Liver (tissue), 9 donors: ENCODE results near the gene AFDN. TPM values are rescaled to one million over a fixed set of nuclear protein-coding genes. Genes with fewer than 3 reads are reported as not detected.

ENCODE experiments used
- DNase-seq: peaks from one replicate; pipeline ENCODE4 v3.0.0-alpha.2; 2017; ENCODE audit warnings: low spot score
- H3K27ac ChIP-seq, 2 donors: one replicate each; pipeline ENCODE4 v1.7.0; 2013; ENCODE audit warnings: inconsistent platforms in 2 of 2, low read length in 2 of 2, control low read depth in 1 of 2, low read depth in 1 of 2, mild to moderate bottlenecking in 1 of 2
- H3K27me3 ChIP-seq, 4 donors: one replicate each; pipeline versions ENCODE4 v1.6.1 to v1.7.0; 2013; ENCODE audit warnings: low read length in 3 of 4, inconsistent platforms in 1 of 4, mild to moderate bottlenecking in 1 of 4, moderate library complexity in 1 of 4; ENCODE audit not compliant: control insufficient read depth in 4 of 4, insufficient read depth in 4 of 4
- H3K36me3 ChIP-seq, 4 donors: one replicate each; pipeline versions ENCODE4 v1.6.1 to v1.7.0; 2013; ENCODE audit warnings: low read length in 3 of 4, mild to moderate bottlenecking in 3 of 4, low read depth in 1 of 4, moderate library complexity in 1 of 4; ENCODE audit not compliant: control insufficient read depth in 4 of 4, insufficient read depth in 3 of 4
- H3K4me1 ChIP-seq, 4 donors: one replicate each; pipeline versions ENCODE4 v1.6.1 to v1.7.0; 2013; ENCODE audit warnings: low read length in 3 of 4, mild to moderate bottlenecking in 3 of 4, moderate library complexity in 1 of 4; ENCODE audit not compliant: control insufficient read depth in 4 of 4, insufficient read depth in 4 of 4
- H3K4me3 ChIP-seq, 3 donors: one replicate each; pipeline versions ENCODE4 v1.6.1 to v1.7.0; 2013; ENCODE audit warnings: low read length in 3 of 3, control low read depth in 1 of 3, low read depth in 1 of 3, mild to moderate bottlenecking in 1 of 3
- H3K9ac ChIP-seq, 2 donors: one replicate each; pipeline ENCODE4 v1.7.0; 2013; ENCODE audit warnings: low read length in 2 of 2, mild to moderate bottlenecking in 2 of 2, moderate library complexity in 2 of 2, control low read depth in 1 of 2, low read depth in 1 of 2
- H3K9me3 ChIP-seq, 4 donors: one replicate each; pipeline versions ENCODE4 v1.6.1 to v1.7.0; 2013; ENCODE audit warnings: low read length in 3 of 4; ENCODE audit not compliant: control insufficient read depth in 4 of 4
- EGR1 ChIP-seq, 2 donors: IDR thresholded peaks; 2 replicates each; pipeline ENCODE4 v1.6.1; 2016 to 2018; ENCODE audit warnings: antibody characterized with exemption in 2 of 2, low read depth in 2 of 2
- FOXA1 ChIP-seq: IDR thresholded peaks from 2 replicates; pipeline ENCODE4 v1.6.1; 2016; ENCODE audit warnings: antibody characterized with exemption
- FOXA2 ChIP-seq: IDR thresholded peaks from 2 replicates; pipeline ENCODE4 v1.6.1; 2016; ENCODE audit warnings: antibody characterized with exemption
- GABPA ChIP-seq, 2 donors: IDR thresholded peaks in 1 of 2; conservative IDR thresholded peaks in 1 of 2; 2 replicates each; pipeline ENCODE4 v1.6.1; 2016; ENCODE audit warnings: antibody characterized with exemption in 2 of 2, mild to moderate bottlenecking in 1 of 2, moderate library complexity in 1 of 2
- HNF4G ChIP-seq: IDR thresholded peaks from 2 replicates; pipeline ENCODE4 v1.6.1; 2016; ENCODE audit warnings: antibody characterized with exemption
- JUND ChIP-seq, 2 donors: IDR thresholded peaks; 2 replicates each; pipeline ENCODE4 v1.6.1; 2016; ENCODE audit warnings: antibody characterized with exemption in 2 of 2
- RAD21 ChIP-seq, 2 donors: IDR thresholded peaks; 2 replicates each; pipeline ENCODE4 v1.6.1; 2016; ENCODE audit warnings: antibody characterized with exemption in 2 of 2, mild to moderate bottlenecking in 2 of 2
- RXRA ChIP-seq, 2 donors: IDR thresholded peaks; 2 replicates each; pipeline ENCODE4 v1.6.1; 2017 to 2018; ENCODE audit warnings: antibody characterized with exemption in 2 of 2, mild to moderate bottlenecking in 1 of 2
- SP1 ChIP-seq: IDR thresholded peaks from 2 replicates; pipeline ENCODE4 v1.6.1; 2018; ENCODE audit warnings: antibody characterized with exemption, mild to moderate bottlenecking
- TAF1 ChIP-seq: conservative IDR thresholded peaks from 2 replicates; pipeline ENCODE4 v1.6.1; 2016; ENCODE audit warnings: antibody characterized with exemption, mild to moderate bottlenecking
- YY1 ChIP-seq: IDR thresholded peaks from 2 replicates; pipeline ENCODE4 v1.6.1; 2016; ENCODE audit warnings: antibody characterized with exemption, mild to moderate bottlenecking
- WGBS: extraction: QIAGEN DNeasy Blood & Tissue Kit; methylation state at CpG from one replicate; pipeline ENCODE4 v1.1.7; 2013; 5-methylcytosine and 5-hydroxymethylcytosine counted together
- polyA plus RNA-seq, 2 donors: library from polyadenylated mRNA; stranded (reverse) in 1 of 2; unstranded in 1 of 2; fragments of 200-250 nt in 1 of 2; fragments of >200 nt in 1 of 2; fragmentation: Nextera tagmentation in 1 of 2; extraction: Ambion mirVana in 1 of 2; gene quantifications; one replicate each; pipeline versions ENCODE4 v1.2.1 to v1.2.3, GENCODE V29; 2013 to 2015
- total RNA-seq, 2 donors: library from RNA; depleted of rRNA; stranded (reverse); fragments of >200 nt; gene quantifications; one replicate each; pipeline ENCODE4 v1.2.3, GENCODE V29; 2014
- TF ChIP-seq, protein P1 (sequence below): IDR thresholded peaks from 2 replicates; pipeline ENCODE4 v1.6.1; 2016; ENCODE audit warnings: antibody characterized with exemption, mild to moderate bottlenecking
- TF ChIP-seq, protein P2 (sequence below): IDR thresholded peaks from 2 replicates; pipeline ENCODE4 v1.6.1; 2016; ENCODE audit warnings: antibody characterized with exemption
- TF ChIP-seq, protein P3 (sequence below): IDR thresholded peaks from 2 replicates; pipeline ENCODE4 v1.6.1; 2016; ENCODE audit warnings: antibody characterized with exemption
- TF ChIP-seq, protein P4 (sequence below): fragments of 150-350 bp; IDR thresholded peaks from 2 replicates; pipeline ENCODE4 v1.5.1; 2017; ENCODE audit warnings: improper control_type of control experiment, low read depth, low read length; ENCODE audit not compliant: missing input control
- TF ChIP-seq, protein P5 (sequence below): IDR thresholded peaks from 2 replicates; pipeline ENCODE4 v1.6.1; 2016; ENCODE audit warnings: antibody characterized with exemption
- donor health status: healthy.
- donor health status: healthy.
- donor health status: healthy.
- donor health status: healthy.
- donor health status: healthy.

The AFDN gene
- total and polyA plus RNA-seq, 4 donors = 21.3 to 145 (median 29.3) TPM

DNA sequence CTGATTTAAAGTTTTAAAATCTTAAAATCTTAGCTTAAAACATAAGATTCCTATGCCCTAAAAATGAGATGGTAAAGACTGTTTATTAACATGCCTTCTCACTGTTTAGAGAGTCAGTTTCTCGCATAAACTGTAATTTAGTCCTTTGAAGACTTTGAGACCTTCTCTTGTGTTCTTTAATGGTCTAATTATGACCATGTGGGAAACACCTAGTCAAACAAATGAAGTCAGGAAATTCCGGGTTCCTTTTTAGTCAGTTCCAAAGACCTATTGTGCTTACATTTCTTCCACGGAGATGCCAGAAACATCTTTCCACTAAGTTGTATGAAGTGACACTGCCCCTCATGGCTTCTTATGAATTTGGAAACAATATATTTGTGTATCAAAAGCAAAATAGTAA is 106.6 kb downstream of the AFDN start:
- H3K4me1 ChIP-seq = peaks cover 3 to 42% (median 23%) of the 10 kb centered on the region in 4 donors
- no peaks in the 10 kb centered on the region for H3K9me3 ChIP-seq
- TF ChIP-seq EGR1 (IDR thresholded peaks at IDR 0.05; ENCODE audit: low read depth in 2 of 2) (no peak), FOXA1 (no peak), RXRA (IDR thresholded peaks at IDR 0.05) (no peak), SP1 (no peak)
- TF ChIP-seq, protein P1, sequence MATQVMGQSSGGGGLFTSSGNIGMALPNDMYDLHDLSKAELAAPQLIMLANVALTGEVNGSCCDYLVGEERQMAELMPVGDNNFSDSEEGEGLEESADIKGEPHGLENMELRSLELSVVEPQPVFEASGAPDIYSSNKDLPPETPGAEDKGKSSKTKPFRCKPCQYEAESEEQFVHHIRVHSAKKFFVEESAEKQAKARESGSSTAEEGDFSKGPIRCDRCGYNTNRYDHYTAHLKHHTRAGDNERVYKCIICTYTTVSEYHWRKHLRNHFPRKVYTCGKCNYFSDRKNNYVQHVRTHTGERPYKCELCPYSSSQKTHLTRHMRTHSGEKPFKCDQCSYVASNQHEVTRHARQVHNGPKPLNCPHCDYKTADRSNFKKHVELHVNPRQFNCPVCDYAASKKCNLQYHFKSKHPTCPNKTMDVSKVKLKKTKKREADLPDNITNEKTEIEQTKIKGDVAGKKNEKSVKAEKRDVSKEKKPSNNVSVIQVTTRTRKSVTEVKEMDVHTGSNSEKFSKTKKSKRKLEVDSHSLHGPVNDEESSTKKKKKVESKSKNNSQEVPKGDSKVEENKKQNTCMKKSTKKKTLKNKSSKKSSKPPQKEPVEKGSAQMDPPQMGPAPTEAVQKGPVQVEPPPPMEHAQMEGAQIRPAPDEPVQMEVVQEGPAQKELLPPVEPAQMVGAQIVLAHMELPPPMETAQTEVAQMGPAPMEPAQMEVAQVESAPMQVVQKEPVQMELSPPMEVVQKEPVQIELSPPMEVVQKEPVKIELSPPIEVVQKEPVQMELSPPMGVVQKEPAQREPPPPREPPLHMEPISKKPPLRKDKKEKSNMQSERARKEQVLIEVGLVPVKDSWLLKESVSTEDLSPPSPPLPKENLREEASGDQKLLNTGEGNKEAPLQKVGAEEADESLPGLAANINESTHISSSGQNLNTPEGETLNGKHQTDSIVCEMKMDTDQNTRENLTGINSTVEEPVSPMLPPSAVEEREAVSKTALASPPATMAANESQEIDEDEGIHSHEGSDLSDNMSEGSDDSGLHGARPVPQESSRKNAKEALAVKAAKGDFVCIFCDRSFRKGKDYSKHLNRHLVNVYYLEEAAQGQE = no peak
- peak overlapping the region; percentile 88 to 94 for H3K27ac ChIP-seq
- WGBS = 26% methylated on average over 3 of the region's 3 CpGs
- no peaks in the 10 kb centered on the region for H3K27me3 ChIP-seq
- peaks cover 0 to 4% (median 2%) of the 10 kb centered on the region in 4 donors for H3K36me3 ChIP-seq
- peak overlapping the region in 2 of 3 donors; percentile 42 to 73 for H3K4me3 ChIP-seq
- H3K9ac ChIP-seq = peak overlapping the region; percentile 68 to 79
- no peak for DNase-seq

DNA sequence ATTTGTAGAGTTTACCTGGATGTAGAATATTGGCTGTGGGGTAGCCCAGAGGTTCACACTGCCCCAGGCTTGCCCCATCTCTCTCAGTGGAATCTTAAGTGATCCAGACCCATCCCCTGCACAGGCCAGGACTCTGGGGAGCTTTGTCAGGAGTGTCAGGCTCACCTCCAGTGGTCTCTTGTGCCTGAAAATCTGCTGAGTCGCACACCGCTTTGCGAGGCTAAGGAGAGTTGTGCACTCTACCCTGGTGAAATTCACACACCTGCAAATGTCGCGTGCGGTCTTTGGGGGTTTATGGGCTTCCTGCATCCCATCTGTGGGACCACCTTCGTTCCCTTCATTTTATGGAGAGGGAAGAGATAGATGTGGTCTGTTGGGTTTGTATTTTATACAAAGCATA is 107.1 kb downstream of the AFDN start:
- peaks cover 0 to 4% (median 2%) of the 10 kb centered on the region in 4 donors for H3K36me3 ChIP-seq
- DNase-seq = no peak
- H3K4me1 ChIP-seq = peaks cover 0 to 36% (median 17%) of the 10 kb centered on the region in 4 donors
- no peaks in the 10 kb centered on the region for H3K9me3 ChIP-seq
- H3K27ac ChIP-seq = peak overlapping the region; percentile 88 to 94
- 75% methylated on average over 7 of the region's 7 CpGs for WGBS
- TF ChIP-seq EGR1 (IDR thresholded peaks at IDR 0.05; ENCODE audit: low read depth in 2 of 2) (no peak), FOXA2 (no peak), HNF4G (no peak), TAF1 (no peak), RAD21 (IDR thresholded peaks at IDR 0.05) (no peak), YY1 (no peak), JUND (IDR thresholded peaks at IDR 0.05) (no peak), GABPA (IDR thresholded peaks at IDR 0.05 in 1 of 2, conservative IDR thresholded peaks at IDR 0.05 in 1 of 2) (no peak)
- TF ChIP-seq, protein P2, sequence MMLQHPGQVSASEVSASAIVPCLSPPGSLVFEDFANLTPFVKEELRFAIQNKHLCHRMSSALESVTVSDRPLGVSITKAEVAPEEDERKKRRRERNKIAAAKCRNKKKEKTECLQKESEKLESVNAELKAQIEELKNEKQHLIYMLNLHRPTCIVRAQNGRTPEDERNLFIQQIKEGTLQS = no peak
- TF ChIP-seq, protein P3, sequence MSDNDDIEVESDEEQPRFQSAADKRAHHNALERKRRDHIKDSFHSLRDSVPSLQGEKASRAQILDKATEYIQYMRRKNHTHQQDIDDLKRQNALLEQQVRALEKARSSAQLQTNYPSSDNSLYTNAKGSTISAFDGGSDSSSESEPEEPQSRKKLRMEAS = no peak
- TF ChIP-seq, protein P1 = no peak
- TF ChIP-seq, protein P4, sequence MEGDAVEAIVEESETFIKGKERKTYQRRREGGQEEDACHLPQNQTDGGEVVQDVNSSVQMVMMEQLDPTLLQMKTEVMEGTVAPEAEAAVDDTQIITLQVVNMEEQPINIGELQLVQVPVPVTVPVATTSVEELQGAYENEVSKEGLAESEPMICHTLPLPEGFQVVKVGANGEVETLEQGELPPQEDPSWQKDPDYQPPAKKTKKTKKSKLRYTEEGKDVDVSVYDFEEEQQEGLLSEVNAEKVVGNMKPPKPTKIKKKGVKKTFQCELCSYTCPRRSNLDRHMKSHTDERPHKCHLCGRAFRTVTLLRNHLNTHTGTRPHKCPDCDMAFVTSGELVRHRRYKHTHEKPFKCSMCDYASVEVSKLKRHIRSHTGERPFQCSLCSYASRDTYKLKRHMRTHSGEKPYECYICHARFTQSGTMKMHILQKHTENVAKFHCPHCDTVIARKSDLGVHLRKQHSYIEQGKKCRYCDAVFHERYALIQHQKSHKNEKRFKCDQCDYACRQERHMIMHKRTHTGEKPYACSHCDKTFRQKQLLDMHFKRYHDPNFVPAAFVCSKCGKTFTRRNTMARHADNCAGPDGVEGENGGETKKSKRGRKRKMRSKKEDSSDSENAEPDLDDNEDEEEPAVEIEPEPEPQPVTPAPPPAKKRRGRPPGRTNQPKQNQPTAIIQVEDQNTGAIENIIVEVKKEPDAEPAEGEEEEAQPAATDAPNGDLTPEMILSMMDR = no peak
- TF ChIP-seq, protein P5, sequence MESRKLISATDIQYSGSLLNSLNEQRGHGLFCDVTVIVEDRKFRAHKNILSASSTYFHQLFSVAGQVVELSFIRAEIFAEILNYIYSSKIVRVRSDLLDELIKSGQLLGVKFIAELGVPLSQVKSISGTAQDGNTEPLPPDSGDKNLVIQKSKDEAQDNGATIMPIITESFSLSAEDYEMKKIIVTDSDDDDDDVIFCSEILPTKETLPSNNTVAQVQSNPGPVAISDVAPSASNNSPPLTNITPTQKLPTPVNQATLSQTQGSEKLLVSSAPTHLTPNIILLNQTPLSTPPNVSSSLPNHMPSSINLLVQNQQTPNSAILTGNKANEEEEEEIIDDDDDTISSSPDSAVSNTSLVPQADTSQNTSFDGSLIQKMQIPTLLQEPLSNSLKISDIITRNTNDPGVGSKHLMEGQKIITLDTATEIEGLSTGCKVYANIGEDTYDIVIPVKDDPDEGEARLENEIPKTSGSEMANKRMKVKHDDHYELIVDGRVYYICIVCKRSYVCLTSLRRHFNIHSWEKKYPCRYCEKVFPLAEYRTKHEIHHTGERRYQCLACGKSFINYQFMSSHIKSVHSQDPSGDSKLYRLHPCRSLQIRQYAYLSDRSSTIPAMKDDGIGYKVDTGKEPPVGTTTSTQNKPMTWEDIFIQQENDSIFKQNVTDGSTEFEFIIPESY = no peak
- H3K4me3 ChIP-seq = peak overlapping the region in 1 of 3 donors; percentile 73
- H3K9ac ChIP-seq = peak overlapping the region; percentile 43 to 52
- H3K27me3 ChIP-seq = no peaks in the 10 kb centered on the region
